Measurements from ENCODE around the gene SAMD10. TPM values are rescaled to one million over a fixed set of nuclear protein-coding genes. Genes with fewer than 3 reads are reported as not detected.

Gene SAMD10
- total and polyA plus RNA-seq, 2 of the 8 experiments (the other 6 are each of a cell fraction or from before 2014, with no cell fraction given): 3.0 to 5.2 TPM

- TF ChIP-seq BCL11A (IDR thresholded peaks at IDR 0.05; ENCODE audit: low read depth in 2 of 2, low read length in 2 of 2): no peak
- no peak for TF ChIP-seq RNF2 (IDR thresholded peaks at IDR 0.05; ENCODE audit: borderline replicate concordance, low read depth, low read length, missing control alignments, poor library complexity, severe bottlenecking)
- no peak for TF ChIP-seq YY1 (IDR thresholded peaks at IDR 0.05; ENCODE audit: low read depth, low read length)
- TF ChIP-seq EP300 (IDR thresholded peaks at IDR 0.05; ENCODE audit: borderline replicate concordance in 1 of 2, low read depth in 2 of 2, low read length in 2 of 2): no peak
- TF ChIP-seq TAF1 (IDR thresholded peaks at IDR 0.05; ENCODE audit: low read depth, low read length): no peak
- no peak for TF ChIP-seq SAP30 (IDR thresholded peaks at IDR 0.05; ENCODE audit: insufficient read depth, insufficient replicate concordance, low read length)
- TF ChIP-seq JUND (IDR thresholded peaks at IDR 0.05; ENCODE audit: low read length): no peak
- TF ChIP-seq ATF2 (IDR thresholded peaks at IDR 0.05; ENCODE audit: low read length): no peak
Measured at GRCh38 chr20:64024141-64024990, 44.9 kb upstream of the SAMD10 start (continued).

All from H1 (cell line).